Lower lobe of right lung (tissue), 2 donors: ENCODE data around the gene SLAMF1. TPM values are rescaled to one million over a fixed set of nuclear protein-coding genes. Genes with fewer than 3 reads are reported as not detected.

ENCODE experiments used
- ATAC-seq, 2 donors: fragments of 200-7000 bp; cut with Tn5 transposase; one replicate each; pipeline ENCODE4 v1.9.1; 2020 to 2022; ENCODE audit warnings: mild to moderate bottlenecking in 2 of 2, moderate library complexity in 2 of 2
- DNase-seq: peaks from one replicate; pipeline ENCODE4 v3.0.0-alpha.2; 2020
- H3K27ac ChIP-seq: fragments of 200-600 bp; one replicate; pipeline ENCODE4 v1.8.0; 2022
- H3K27me3 ChIP-seq: fragments of 200-600 bp; one replicate; pipeline ENCODE4 v1.8.0; 2022; ENCODE audit warnings: low read depth
- H3K36me3 ChIP-seq: fragments of 200-600 bp; one replicate; pipeline ENCODE4 v1.8.0; 2022; ENCODE audit warnings: mild to moderate bottlenecking
- H3K4me1 ChIP-seq: fragments of 200-600 bp; one replicate; pipeline ENCODE4 v1.8.0; 2022
- H3K4me3 ChIP-seq: fragments of 200-600 bp; one replicate; pipeline ENCODE4 v1.8.0; 2022; ENCODE audit warnings: mild to moderate bottlenecking
- H3K9me3 ChIP-seq: fragments of 200-600 bp; one replicate; pipeline ENCODE4 v1.8.0; 2022
- intact Hi-C: fragments of 100-400 bp; cut with DNase I; formaldehyde crosslinking; loops from one replicate; pipeline ENCODE4 v1.11.0; 2022
- total RNA-seq: library from RNA; stranded (reverse); fragmentation: NEBNext Ultra II Directional; extraction: Animal tissue kit (Norgen Biotek cat#: 25700); gene quantifications from one replicate; pipeline ENCODE4 v1.2.1, GENCODE V29; 2021
- TF ChIP-seq, protein P1 (sequence below): fragments of 200-600 bp; IDR thresholded peaks from one replicate; pipeline ENCODE4 v1.8.0; 2022; ENCODE audit warnings: antibody characterized with exemption, mild to moderate bottlenecking
- donor health status: DM: no; HTN: yes; CAD: no; lungs with severe emphysema.

Gene SLAMF1
- total RNA-seq, 1 donor from 2014 or later: 1.4 TPM

DNA sequence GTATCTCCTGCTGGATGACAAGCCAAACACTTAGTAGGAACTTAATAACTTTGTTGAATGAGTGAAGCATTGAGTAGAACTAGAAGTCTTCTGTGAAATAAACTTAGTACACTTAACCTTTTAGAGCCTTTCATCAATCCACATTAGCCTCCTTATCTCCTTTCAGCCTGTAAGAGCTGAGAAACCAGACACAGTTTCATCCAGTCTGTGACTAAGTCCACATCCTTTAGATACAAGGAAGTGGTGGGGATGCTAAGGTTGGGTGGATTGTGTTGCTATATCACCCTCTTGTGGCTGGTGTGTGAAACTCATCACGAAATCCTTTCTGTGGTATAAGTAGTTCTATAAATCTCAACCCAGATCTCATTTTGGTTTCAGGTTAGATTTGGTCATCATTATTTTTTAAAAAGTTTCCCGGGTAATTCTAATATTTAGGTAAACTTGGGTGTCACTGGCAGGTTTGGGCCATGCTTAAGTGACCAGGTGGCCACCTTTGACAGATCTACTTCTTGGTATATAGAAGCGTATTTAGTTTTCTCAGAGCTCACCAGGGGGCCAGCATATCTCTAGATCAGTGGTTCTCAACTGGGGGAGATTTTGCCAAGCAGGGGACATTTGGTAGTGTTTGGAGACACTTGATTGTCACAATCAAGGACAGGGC, 39.7 kb downstream of the SLAMF1 start:
- TF ChIP-seq, protein P1, sequence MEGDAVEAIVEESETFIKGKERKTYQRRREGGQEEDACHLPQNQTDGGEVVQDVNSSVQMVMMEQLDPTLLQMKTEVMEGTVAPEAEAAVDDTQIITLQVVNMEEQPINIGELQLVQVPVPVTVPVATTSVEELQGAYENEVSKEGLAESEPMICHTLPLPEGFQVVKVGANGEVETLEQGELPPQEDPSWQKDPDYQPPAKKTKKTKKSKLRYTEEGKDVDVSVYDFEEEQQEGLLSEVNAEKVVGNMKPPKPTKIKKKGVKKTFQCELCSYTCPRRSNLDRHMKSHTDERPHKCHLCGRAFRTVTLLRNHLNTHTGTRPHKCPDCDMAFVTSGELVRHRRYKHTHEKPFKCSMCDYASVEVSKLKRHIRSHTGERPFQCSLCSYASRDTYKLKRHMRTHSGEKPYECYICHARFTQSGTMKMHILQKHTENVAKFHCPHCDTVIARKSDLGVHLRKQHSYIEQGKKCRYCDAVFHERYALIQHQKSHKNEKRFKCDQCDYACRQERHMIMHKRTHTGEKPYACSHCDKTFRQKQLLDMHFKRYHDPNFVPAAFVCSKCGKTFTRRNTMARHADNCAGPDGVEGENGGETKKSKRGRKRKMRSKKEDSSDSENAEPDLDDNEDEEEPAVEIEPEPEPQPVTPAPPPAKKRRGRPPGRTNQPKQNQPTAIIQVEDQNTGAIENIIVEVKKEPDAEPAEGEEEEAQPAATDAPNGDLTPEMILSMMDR: peak; percentile 73
- no peaks in the 10 kb centered on the region for H3K9me3 ChIP-seq
- H3K4me3 ChIP-seq: no peak overlapping the region
- DNase-seq (no peak), ATAC-seq (peak; percentile 92 to 93)
- H3K36me3 ChIP-seq: no peaks in the 10 kb centered on the region
- intact Hi-C loops: loop anchor here (5.0 kb wide), 1 partner anchor 180 kb away; no protein-coding TSS in a partner anchor
- no peaks in the 10 kb centered on the region for H3K27me3 ChIP-seq
- no peak overlapping the region for H3K27ac ChIP-seq
- no peaks in the 10 kb centered on the region for H3K4me1 ChIP-seq

DNA sequence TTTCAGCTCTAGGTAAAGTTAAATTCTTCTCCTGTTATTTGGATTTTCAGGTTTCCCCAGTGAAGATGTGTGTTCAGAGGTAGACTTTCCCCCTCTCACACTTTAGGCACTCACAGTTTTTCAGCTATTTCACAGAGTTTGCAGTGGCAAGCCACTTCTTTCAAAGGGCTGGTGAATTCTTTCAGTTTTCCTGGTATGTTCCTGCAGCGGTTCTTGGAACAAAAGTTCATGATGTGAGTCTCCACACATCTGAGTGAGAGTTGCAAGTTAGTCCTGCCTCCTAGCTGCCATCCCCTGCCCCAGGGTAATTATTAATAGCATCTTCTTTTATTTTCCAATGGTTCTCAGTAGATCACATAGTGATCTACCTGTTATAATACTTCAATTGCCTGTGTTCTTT, 40.2 kb downstream of the SLAMF1 start:
- TF ChIP-seq, protein P1: no peak
- intact Hi-C loops: loop anchor here (5.0 kb wide), 1 partner anchor 179 kb away; no protein-coding TSS in a partner anchor
- no peak for DNase-seq

DNA sequence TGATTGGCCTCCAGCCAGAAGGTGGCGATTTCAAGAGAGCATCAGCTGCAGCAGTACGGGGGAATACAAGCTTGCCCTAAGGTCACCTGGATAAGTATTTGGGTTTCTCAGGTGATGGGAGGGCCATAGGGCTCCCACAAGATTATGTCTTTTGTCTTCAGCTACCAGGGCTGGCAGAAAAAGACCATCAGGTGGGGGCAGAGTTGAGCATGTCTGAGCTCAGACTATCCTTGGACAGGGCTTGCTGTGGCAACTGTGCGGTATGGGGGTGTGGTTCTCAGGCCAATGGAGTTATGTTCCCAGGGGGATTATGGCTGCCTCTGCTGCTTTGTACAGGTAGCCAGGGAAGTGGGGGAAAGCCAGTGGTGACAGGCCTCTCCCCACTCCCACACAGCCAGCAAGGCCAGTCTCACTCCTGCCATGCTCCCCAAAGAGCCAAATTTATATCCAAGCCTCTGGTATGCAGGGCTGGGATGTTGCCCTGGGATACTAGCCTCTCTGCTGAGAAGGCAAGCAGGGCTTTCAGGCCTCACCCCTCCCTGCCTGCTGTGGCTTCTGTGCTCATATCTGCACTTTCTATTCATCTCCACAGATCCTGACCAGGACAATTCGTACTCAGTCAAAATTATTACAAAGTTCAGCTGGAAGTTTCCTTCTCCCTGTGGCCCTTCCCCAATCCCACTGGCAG, 40.9 kb downstream of the SLAMF1 start:
- Histone ChIP-seq H3K4me3 (no peak overlapping the region), H3K36me3 (no peaks in the 10 kb centered on the region), H3K4me1 (no peaks in the 10 kb centered on the region), H3K27me3 (no peaks in the 10 kb centered on the region), H3K27ac (no peak overlapping the region), H3K9me3 (peaks cover 9% of the 10 kb centered on the region)
- DNase-seq: no peak
- TF ChIP-seq, protein P1: no peak
- intact Hi-C loops: loop anchor here (5.0 kb wide), 1 partner anchor 179 kb away; no protein-coding TSS in a partner anchor
- no peak for ATAC-seq

More for the DNA sequence above, 40.2 kb downstream of the SLAMF1 start:
- H3K4me1 ChIP-seq: no peaks in the 10 kb centered on the region
- H3K27me3 ChIP-seq: no peaks in the 10 kb centered on the region
- H3K4me3 ChIP-seq: no peak overlapping the region
- peaks cover 2% of the 10 kb centered on the region for H3K9me3 ChIP-seq
- H3K36me3 ChIP-seq: no peaks in the 10 kb centered on the region
- no peak overlapping the region for H3K27ac ChIP-seq
- no peak for ATAC-seq

DNA sequence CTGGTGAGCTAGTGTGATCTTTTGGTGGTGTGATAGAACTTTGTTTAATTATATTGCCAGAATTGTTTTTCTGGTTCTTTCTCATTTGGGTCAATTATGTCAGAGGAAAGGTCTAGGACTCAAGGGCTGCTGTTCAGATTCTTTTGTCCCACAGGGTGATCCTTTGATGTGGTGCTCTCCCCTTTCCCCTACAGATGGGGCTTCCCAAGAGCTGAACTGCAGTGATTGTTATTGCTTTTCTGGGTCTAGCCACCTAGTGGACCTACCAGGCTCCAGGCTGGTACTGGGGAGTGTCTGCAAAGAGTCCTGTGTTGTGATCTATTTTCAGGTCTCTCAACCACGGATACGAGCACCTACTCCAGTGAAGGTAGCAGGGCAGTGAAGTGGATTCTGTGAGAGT, 41.6 kb downstream of the SLAMF1 start:
- H3K36me3 ChIP-seq: no peaks in the 10 kb centered on the region
- H3K9me3 ChIP-seq: peaks cover 10% of the 10 kb centered on the region
- no peaks in the 10 kb centered on the region for H3K27me3 ChIP-seq
- H3K4me3 ChIP-seq: no peak overlapping the region
- no peak for ATAC-seq
- TF ChIP-seq, protein P1: no peak
- H3K4me1 ChIP-seq: no peaks in the 10 kb centered on the region
- DNase-seq: no peak
- intact Hi-C loops: loop anchor here (5.0 kb wide), 1 partner anchor 178 kb away; no protein-coding TSS in a partner anchor
- no peak overlapping the region for H3K27ac ChIP-seq

DNA sequence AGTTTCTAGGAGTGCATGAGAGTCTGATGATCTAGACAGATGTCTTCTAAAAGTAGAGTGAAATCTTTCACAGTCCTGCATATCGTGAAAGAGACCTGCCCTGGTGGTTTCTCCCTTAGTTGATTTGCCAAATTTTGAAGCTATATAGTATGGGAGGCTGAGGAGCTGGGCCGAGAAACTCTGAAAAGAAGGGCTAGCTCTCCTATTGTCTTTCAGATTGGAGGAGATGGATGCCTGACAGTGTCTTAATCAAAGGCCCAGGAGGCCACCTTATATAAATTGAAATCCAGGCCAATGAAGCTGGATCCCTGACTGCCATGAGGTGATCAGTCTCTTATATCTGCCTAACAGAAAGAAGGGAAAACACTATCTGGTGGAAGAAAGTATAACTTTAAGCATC, 49.1 kb downstream of the SLAMF1 start:
- no peak overlapping the region for H3K4me3 ChIP-seq
- ATAC-seq (no peak), DNase-seq (no peak)
- H3K27ac ChIP-seq: no peak overlapping the region
- H3K4me1 ChIP-seq: no peaks in the 10 kb centered on the region
- peaks cover 10% of the 10 kb centered on the region for H3K9me3 ChIP-seq
- H3K27me3 ChIP-seq: no peaks in the 10 kb centered on the region
- no peaks in the 10 kb centered on the region for H3K36me3 ChIP-seq
- intact Hi-C loops: no loop called here
- TF ChIP-seq, protein P1: no peak
